Tibial artery (tissue), 4 donors: ENCODE data around the gene AP1AR.

Experiments
- DNase-seq, 2 donors: peaks; one replicate each; pipeline ENCODE4 v3.0.0-alpha.2; 2019
- H3K27ac ChIP-seq, 2 donors: fragments of 200-600 bp; sonication (generic) in 1 of 2; 1 replicate in 1 of 2; 2 replicates in 1 of 2; pipeline ENCODE4 v1.5.1; 2018 to 2019; ENCODE audit warnings: mild to moderate bottlenecking in 1 of 2
- H3K27me3 ChIP-seq, 2 donors: fragments of 200-600 bp; sonication (generic) in 1 of 2; one replicate each; pipeline versions ENCODE4 v1.5.1 to v1.6.0; 2016 to 2019
- H3K36me3 ChIP-seq, 3 donors: fragments of 200-600 bp; sonication (generic) in 2 of 3; one replicate each; pipeline ENCODE4 v1.5.1; 2016 to 2019; ENCODE audit warnings: mild to moderate bottlenecking in 2 of 3
- H3K4me1 ChIP-seq, 4 donors: fragments of 200-600 bp; sonication (generic) in 2 of 4; 1 replicate in 3 of 4; 2 replicates in 1 of 4; pipeline ENCODE4 v1.5.1; 2016 to 2019
- H3K4me3 ChIP-seq, 2 donors: fragments of 200-600 bp; sonication (generic) in 1 of 2; 1 replicate in 1 of 2; 2 replicates in 1 of 2; pipeline ENCODE4 v1.5.1; 2018 to 2019; ENCODE audit warnings: mild to moderate bottlenecking in 2 of 2
- H3K9me3 ChIP-seq, 3 donors: fragments of 200-600 bp; sonication (generic) in 1 of 3; one replicate each; pipeline ENCODE4 v1.5.1; 2016 to 2019
- intact Hi-C: fragments of 100-400 bp; cut with DNase I; formaldehyde crosslinking; loops from one replicate; pipeline ENCODE4 v1.15.0; 2023; ENCODE audit warnings: low total_unique reads
- TF ChIP-seq, protein P1 (sequence below), 2 experiments: fragments of 200-600 bp in 1 of 2; fragments of 450-650 bp in 1 of 2; IDR thresholded peaks; one replicate each; pipeline ENCODE4 v1.5.1; 2017 to 2019; ENCODE audit warnings: antibody characterized with exemption in 2 of 2, mild to moderate bottlenecking in 1 of 2, moderate library complexity in 1 of 2

Gene AP1AR, protein sequence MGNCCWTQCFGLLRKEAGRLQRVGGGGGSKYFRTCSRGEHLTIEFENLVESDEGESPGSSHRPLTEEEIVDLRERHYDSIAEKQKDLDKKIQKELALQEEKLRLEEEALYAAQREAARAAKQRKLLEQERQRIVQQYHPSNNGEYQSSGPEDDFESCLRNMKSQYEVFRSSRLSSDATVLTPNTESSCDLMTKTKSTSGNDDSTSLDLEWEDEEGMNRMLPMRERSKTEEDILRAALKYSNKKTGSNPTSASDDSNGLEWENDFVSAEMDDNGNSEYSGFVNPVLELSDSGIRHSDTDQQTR

DNA sequence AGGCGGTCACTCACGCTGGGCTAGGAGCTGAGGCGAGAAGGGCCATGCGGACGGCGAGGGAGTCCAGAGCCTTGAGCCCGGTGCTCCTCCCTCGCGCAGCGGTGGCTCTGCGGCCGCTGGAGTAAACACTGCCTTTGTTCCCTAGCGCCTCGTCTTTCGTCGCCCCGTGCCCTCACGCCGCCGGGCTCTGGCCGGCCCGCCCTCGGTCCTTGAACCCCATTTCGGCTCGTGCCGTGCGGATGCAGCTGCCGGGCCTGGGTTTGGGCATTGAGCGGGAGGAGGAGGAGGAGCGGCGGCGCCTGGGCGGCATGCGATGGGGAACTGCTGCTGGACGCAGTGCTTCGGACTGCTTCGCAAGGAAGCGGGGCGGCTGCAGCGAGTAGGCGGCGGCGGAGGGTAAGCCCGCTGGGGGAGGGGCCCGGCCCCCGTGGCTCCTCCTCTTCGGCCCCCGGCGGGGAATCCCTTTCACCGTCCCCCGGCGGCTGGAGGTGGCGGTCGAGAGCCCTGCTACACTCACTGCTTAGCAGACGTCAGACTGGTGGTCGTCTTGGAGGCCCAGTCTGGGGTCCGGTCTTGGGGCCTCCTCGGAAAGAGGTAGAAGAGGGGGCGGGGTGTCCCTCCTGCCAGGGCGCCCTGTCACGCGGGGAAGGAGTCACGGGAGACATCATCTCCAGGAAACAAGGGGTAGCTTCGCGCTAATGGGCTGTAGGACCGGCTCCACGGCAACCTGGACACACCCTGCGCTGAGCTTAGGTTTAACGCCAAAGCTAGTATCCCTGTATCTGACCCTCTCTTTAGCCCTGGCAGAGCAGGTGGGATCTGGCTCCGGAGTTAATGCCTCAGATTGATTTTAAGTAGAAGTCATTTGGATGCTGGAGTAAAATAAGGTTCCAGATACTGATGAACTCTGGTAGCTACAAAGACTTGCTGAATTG is at the start of gene AP1AR:
Gene AP1AR, plus strand, starts transcription at position 9 of the 935 bp plus-strand sequence. Its CDS starts 305 bp downstream, at position 314.
- Histone ChIP-seq H3K4me1 (peaks cover 0 to 22% (median 4%) of the 10 kb centered on the region in 4 donors), H3K9me3 (no peaks in the 10 kb centered on the region), H3K4me3 (peak within 1 kb of the TSS; percentile 91 to 92), H3K27me3 (no peaks in the 10 kb centered on the region), H3K27ac (peak within 1 kb of the TSS; percentile 96 to 97), H3K36me3 (no peaks in the 10 kb centered on the region)
- peak; percentile 79 to 89 for DNase-seq
- TF ChIP-seq, protein P1, sequence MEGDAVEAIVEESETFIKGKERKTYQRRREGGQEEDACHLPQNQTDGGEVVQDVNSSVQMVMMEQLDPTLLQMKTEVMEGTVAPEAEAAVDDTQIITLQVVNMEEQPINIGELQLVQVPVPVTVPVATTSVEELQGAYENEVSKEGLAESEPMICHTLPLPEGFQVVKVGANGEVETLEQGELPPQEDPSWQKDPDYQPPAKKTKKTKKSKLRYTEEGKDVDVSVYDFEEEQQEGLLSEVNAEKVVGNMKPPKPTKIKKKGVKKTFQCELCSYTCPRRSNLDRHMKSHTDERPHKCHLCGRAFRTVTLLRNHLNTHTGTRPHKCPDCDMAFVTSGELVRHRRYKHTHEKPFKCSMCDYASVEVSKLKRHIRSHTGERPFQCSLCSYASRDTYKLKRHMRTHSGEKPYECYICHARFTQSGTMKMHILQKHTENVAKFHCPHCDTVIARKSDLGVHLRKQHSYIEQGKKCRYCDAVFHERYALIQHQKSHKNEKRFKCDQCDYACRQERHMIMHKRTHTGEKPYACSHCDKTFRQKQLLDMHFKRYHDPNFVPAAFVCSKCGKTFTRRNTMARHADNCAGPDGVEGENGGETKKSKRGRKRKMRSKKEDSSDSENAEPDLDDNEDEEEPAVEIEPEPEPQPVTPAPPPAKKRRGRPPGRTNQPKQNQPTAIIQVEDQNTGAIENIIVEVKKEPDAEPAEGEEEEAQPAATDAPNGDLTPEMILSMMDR (IDR thresholded peaks at IDR 0.05), result peak in 1 of 2 experiments; percentile 36
- intact Hi-C loops, result loop anchor here (2.0 kb wide), 1 partner anchor 87 kb away; the partner anchor contains the start of gene FAM241A

DNA sequence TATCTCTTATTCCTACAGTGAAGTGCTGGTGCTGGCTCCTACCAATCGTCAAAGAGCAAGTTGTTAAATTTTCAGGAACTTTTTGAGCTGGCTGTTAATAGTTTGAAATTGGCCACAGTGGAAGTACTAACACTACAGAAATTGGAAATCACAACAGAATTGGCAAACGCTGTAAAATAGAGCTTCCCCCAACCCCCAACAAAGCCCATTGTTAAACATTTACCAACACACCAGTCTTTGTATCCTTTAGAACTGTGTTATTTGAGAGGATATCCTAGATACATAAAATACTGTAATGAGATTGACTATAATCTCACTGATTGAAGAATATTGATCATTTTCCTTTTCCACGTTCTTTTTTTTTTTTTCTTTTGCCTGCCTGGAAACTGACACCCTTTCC is 49.0 kb upstream of the AP1AR start:
- TF ChIP-seq, protein P1 (IDR thresholded peaks at IDR 0.05), result no peak
- Histone ChIP-seq H3K4me1 (no peaks in the 10 kb centered on the region), H3K9me3 (no peaks in the 10 kb centered on the region), H3K27me3 (no peaks in the 10 kb centered on the region), H3K36me3 (no peaks in the 10 kb centered on the region), H3K27ac (no peak overlapping the region), H3K4me3 (no peak overlapping the region)
- intact Hi-C loops, result no loop called here
- DNase-seq, result no peak

DNA sequence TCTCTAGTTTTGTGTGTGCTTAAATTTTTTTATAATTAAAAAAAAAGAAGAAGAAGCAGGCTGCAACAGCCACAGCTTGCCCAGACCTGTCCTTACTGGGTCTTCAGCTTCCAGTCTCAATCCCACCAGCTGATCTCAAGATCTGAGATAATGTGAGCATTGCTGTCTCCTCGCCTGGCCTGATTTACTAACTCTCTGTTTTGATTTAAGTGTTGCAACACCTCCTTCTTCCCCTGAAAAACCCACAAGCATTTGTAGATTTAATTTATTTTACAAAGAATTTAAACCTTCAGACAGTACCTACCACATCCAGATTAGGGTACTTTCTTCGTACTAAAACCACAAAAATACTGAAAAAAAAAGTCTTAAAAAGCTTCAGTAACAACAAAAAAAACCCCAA is 48.3 kb upstream of the AP1AR start:
- Histone ChIP-seq H3K9me3 (no peaks in the 10 kb centered on the region), H3K27me3 (no peaks in the 10 kb centered on the region), H3K4me1 (no peaks in the 10 kb centered on the region), H3K27ac (no peak overlapping the region), H3K36me3 (no peaks in the 10 kb centered on the region), H3K4me3 (no peak overlapping the region)
- TF ChIP-seq, protein P1 (IDR thresholded peaks at IDR 0.05), result no peak
- intact Hi-C loops, result no loop called here
- no peak for DNase-seq

DNA sequence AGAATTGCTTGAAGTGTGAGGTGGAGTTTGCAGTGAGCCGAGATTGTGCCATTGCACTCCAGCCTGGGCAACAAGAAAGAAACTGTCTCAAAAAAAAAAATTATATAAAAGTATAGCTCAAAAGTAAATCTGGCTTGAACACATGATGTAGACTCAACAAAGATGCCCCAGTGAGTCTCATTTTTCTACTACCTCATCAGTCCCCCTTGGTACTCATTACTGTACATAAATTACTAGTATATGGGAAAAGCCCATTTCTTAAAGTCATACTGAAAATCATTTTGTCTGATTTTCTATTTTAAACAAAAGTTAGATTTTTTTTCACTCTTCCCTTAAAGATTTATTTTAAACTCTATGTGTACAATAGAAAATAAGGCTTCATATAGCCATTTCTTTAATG is 47.1 kb upstream of the AP1AR start:
- Histone ChIP-seq H3K4me1 (no peaks in the 10 kb centered on the region), H3K36me3 (no peaks in the 10 kb centered on the region), H3K9me3 (no peaks in the 10 kb centered on the region), H3K4me3 (no peak overlapping the region), H3K27ac (no peak overlapping the region), H3K27me3 (no peaks in the 10 kb centered on the region)
- intact Hi-C loops, result no loop called here
- DNase-seq, result no peak
- TF ChIP-seq, protein P1 (IDR thresholded peaks at IDR 0.05), result no peak

DNA sequence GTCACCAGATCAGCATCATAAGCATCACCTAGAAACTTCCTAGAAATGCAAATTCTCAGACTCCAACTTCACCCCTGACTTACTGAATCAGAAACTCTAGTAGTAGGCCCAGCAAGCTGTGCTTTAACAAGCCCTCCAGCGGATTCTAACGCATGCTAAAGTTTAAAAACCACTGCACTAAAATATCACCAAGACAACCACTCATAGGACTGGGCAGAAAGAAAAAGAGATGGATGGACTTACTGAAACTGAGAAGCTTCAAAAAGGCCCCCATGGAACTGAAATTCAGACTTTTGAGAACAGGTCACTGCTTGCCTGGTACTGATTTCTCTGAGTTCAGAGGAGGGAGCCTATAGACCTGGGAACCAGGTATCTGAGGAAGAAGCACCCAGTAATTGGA is 46.3 kb upstream of the AP1AR start:
- DNase-seq, result no peak
- no peaks in the 10 kb centered on the region for H3K4me1 ChIP-seq
- intact Hi-C loops, result no loop called here

More for the DNA sequence above, 46.3 kb upstream of the AP1AR start:
- TF ChIP-seq, protein P1 (IDR thresholded peaks at IDR 0.05), result no peak
- no peaks in the 10 kb centered on the region for H3K27me3 ChIP-seq
- H3K36me3 ChIP-seq, result no peaks in the 10 kb centered on the region
- H3K4me3 ChIP-seq, result no peak overlapping the region
- no peaks in the 10 kb centered on the region for H3K9me3 ChIP-seq
- H3K27ac ChIP-seq, result no peak overlapping the region
